Measurements from ENCODE around the gene DIO1.

GRCh38 chr1:53938136-53938830, 44.3 kb downstream of the DIO1 start:
- no peak for TF ChIP-seq CTCF (IDR thresholded peaks at IDR 0.05)
- no peak for TF ChIP-seq EP300 (IDR thresholded peaks at IDR 0.05)
- TF ChIP-seq POLR2A (IDR thresholded peaks at IDR 0.05): no peak

Measured in tibial nerve (tissue), 4 donors.